Measurements from ENCODE around the gene REM2.

The REM2 gene, protein sequence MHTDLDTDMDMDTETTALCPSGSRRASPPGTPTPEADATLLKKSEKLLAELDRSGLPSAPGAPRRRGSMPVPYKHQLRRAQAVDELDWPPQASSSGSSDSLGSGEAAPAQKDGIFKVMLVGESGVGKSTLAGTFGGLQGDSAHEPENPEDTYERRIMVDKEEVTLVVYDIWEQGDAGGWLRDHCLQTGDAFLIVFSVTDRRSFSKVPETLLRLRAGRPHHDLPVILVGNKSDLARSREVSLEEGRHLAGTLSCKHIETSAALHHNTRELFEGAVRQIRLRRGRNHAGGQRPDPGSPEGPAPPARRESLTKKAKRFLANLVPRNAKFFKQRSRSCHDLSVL

GRCh38 chr14:22883173-22883976 lies at the start of gene REM2:
REM2 (plus strand) TSS chr14:22883222; CDS start chr14:22883288, 66 bp downstream.
- H3K27ac Mint-ChIP-seq, result peak within 1 kb of the TSS; percentile 71
- H3K27me3 Mint-ChIP-seq, result peaks cover 32% of the 10 kb centered on the region
- peaks cover 14% of the 10 kb centered on the region for H3K36me3 Mint-ChIP-seq (ENCODE audit: low read depth)
- peaks cover 52% of the 10 kb centered on the region for H3K4me1 Mint-ChIP-seq (ENCODE audit: low read depth)
- H3K9me3 Mint-ChIP-seq, result no peaks in the 10 kb centered on the region
- peak within 1 kb of the TSS; percentile 39 for H3K4me3 Mint-ChIP-seq
- intact Hi-C loops (cut with micrococcal nuclease), result no loop called here

DNA sequence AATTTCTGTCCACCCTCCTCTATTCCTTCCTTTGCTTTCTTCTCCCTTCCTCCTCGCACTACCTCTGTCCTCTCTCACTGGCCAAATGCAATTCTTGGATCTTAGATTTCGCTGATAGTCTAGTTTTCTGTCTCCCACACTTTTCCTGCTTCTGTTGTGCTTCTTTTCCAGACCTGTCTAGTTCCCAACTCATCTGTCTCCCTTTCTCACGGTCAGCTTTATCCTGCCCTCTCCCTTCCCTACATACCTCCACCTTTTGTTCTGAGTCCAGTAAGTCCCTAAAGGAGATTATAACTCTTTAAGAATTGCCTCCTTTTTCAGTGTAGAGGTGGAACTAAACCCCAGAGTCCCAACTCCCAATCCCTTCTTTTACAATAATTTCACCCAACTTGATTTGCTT lies 47.5 kb upstream of the REM2 start:
- intact Hi-C loops (cut with micrococcal nuclease), result no loop called here
- H3K4me3 Mint-ChIP-seq, result no peak overlapping the region

DNA sequence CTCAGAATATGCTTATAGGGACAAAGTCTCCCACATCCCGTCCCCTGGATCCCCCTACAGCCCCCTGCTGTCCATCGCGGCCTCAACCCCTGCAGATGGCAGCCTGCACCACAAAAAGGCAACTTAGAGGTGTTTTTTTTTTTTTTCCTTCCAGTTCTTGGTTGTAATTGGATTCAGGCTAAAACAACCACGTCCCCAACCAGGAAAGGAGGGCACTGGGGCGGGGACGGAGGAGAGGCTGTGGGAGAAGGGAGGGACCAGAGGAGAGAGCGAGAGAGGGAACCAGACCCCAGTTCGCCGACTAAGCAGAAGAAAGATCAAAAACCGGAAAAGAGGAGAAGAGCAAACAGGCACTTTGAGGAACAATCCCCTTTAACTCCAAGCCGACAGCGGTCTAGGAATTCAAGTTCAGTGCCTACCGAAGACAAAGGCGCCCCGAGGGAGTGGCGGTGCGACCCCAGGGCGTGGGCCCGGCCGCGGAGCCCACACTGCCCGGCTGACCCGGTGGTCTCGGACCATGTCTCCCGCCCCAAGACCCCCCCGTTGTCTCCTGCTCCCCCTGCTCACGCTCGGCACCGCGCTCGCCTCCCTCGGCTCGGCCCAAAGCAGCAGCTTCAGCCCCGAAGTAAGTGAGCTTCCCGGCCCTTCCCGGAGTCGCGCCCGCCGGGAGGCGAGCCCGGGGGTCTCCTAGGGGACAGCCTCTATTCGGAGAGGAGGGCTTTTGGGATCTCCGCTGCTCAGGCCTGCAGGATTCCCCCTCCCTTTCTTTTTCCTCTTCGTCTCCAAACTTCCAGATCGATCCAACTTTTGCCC lies 46.5 kb upstream of the REM2 start, which contains the start of gene MMP14:
Gene MMP14, plus strand, starts transcription at position 285 of the 813 bp plus-strand sequence. Its CDS starts 233 bp downstream, at position 518.
- Mint-ChIP-seq H3K27me3 (peaks cover 2% of the 10 kb centered on the region), H3K4me3 (peak within 1 kb of the TSS; percentile 100), H3K27ac (peak within 1 kb of the TSS; percentile 93), H3K4me1 (ENCODE audit: low read depth) (peaks cover 48% of the 10 kb centered on the region), H3K36me3 (ENCODE audit: low read depth) (peaks cover 88% of the 10 kb centered on the region), H3K9me3 (no peaks in the 10 kb centered on the region)
- intact Hi-C loops (cut with micrococcal nuclease), result no loop called here

More for the DNA sequence above, 47.5 kb upstream of the REM2 start:
- H3K36me3 Mint-ChIP-seq (ENCODE audit: low read depth), result peaks cover 81% of the 10 kb centered on the region
- H3K9me3 Mint-ChIP-seq, result no peaks in the 10 kb centered on the region
- peaks cover 2% of the 10 kb centered on the region for H3K27me3 Mint-ChIP-seq
- H3K27ac Mint-ChIP-seq, result peak overlapping the region; percentile 93
- H3K4me1 Mint-ChIP-seq (ENCODE audit: low read depth), result peaks cover 44% of the 10 kb centered on the region

DNA sequence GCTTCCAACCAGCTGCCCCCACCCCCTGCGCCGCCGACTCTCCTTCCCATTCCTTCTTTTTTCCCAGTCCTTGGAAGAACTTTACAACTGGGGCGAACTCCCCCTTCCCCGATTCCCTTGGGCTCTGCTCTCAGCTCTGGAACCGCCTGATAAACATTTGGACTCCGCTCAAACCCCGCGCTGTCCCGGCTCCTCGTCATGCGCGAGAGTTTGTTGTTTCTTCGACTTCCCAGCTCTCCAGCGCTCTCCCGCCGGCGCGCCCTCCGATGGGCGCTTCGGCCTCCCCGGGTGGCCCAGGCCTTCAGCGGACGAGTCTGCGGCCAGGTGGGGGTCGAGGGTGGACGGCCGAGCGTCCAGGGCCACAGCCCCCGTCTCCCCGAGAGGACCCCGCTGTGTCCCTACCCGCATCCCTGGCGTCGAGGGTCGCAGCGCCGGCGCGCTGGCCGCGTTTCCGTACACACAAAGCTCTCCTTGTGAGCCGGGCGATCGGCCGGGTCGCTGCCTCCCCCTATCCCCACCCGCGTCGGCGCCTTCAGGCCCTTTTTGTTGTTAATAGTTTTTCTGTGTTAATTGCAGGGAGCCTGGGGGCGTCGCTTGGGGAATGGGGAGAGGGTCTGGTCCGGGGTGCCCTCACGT lies 45.8 kb upstream of the REM2 start:
- Mint-ChIP-seq H3K36me3 (ENCODE audit: low read depth) (peaks cover 88% of the 10 kb centered on the region), H3K4me1 (ENCODE audit: low read depth) (peaks cover 56% of the 10 kb centered on the region), H3K27ac (peak overlapping the region; percentile 93), H3K9me3 (no peaks in the 10 kb centered on the region), H3K4me3 (peak overlapping the region; percentile 100), H3K27me3 (peaks cover 2% of the 10 kb centered on the region)
- intact Hi-C loops (cut with micrococcal nuclease), result no loop called here

GRCh38 chr14:22837750-22838538 lies 45.1 kb upstream of the REM2 start:
- H3K27me3 Mint-ChIP-seq, result peaks cover 2% of the 10 kb centered on the region
- H3K27ac Mint-ChIP-seq, result peak overlapping the region; percentile 93
- H3K36me3 Mint-ChIP-seq (ENCODE audit: low read depth), result peaks cover 89% of the 10 kb centered on the region
- no peaks in the 10 kb centered on the region for H3K9me3 Mint-ChIP-seq
- intact Hi-C loops (cut with micrococcal nuclease), result loop anchor here (1.0 kb wide), 1 partner anchor 8 kb away; no protein-coding TSS in a partner anchor
- H3K4me1 Mint-ChIP-seq (ENCODE audit: low read depth), result peaks cover 63% of the 10 kb centered on the region
- peak overlapping the region; percentile 100 for H3K4me3 Mint-ChIP-seq

- Mint-ChIP-seq H3K27ac (peak overlapping the region; percentile 93), H3K4me3 (peak overlapping the region; percentile 100), H3K4me1 (ENCODE audit: low read depth) (peaks cover 70% of the 10 kb centered on the region), H3K27me3 (peaks cover 2% of the 10 kb centered on the region), H3K9me3 (no peaks in the 10 kb centered on the region), H3K36me3 (ENCODE audit: low read depth) (peaks cover 89% of the 10 kb centered on the region)
- intact Hi-C loops (cut with micrococcal nuclease), result loop anchor here (1.0 kb wide), 1 partner anchor 8 kb away; no protein-coding TSS in a partner anchor
Observed at GRCh38 chr14:22838631-22839041, 44.4 kb upstream of the REM2 start.

- intact Hi-C loops (cut with micrococcal nuclease), result no loop called here
- Mint-ChIP-seq H3K36me3 (ENCODE audit: low read depth) (peaks cover 89% of the 10 kb centered on the region), H3K27me3 (peaks cover 2% of the 10 kb centered on the region), H3K4me3 (peak overlapping the region; percentile 100), H3K4me1 (ENCODE audit: low read depth) (peaks cover 76% of the 10 kb centered on the region), H3K9me3 (no peaks in the 10 kb centered on the region), H3K27ac (peak overlapping the region; percentile 93)
Observed at GRCh38 chr14:22839159-22839779, 43.8 kb upstream of the REM2 start.

DNA sequence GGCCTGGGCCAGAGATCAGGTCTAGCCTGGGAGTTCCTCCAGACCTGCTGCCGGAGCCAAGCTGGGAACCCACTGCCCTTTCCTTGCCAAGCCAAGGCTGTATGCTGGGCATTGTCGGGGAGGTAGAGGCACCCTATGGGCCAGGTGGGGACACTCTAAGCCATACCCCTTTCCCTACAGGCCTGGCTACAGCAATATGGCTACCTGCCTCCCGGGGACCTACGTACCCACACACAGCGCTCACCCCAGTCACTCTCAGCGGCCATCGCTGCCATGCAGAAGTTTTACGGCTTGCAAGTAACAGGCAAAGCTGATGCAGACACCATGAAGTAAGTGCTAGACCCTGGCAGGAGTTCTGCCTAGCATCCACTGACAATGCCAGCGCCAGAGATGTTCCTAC lies 41.7 kb upstream of the REM2 start:
- Mint-ChIP-seq H3K4me3 (no peak overlapping the region), H3K27me3 (peaks cover 2% of the 10 kb centered on the region), H3K27ac (no peak overlapping the region), H3K36me3 (ENCODE audit: low read depth) (peaks cover 92% of the 10 kb centered on the region), H3K4me1 (ENCODE audit: low read depth) (peaks cover 83% of the 10 kb centered on the region), H3K9me3 (no peaks in the 10 kb centered on the region)
- intact Hi-C loops (cut with micrococcal nuclease), result no loop called here

GRCh38 chr14:22841769-22842168 lies 41.3 kb upstream of the REM2 start:
- peaks cover 92% of the 10 kb centered on the region for H3K36me3 Mint-ChIP-seq (ENCODE audit: low read depth)
- no peaks in the 10 kb centered on the region for H3K9me3 Mint-ChIP-seq
- intact Hi-C loops (cut with micrococcal nuclease), result no loop called here
- H3K4me1 Mint-ChIP-seq (ENCODE audit: low read depth), result peaks cover 86% of the 10 kb centered on the region
- H3K27me3 Mint-ChIP-seq, result peaks cover 2% of the 10 kb centered on the region
- no peak overlapping the region for H3K27ac Mint-ChIP-seq
- H3K4me3 Mint-ChIP-seq, result no peak overlapping the region

- Mint-ChIP-seq H3K36me3 (ENCODE audit: low read depth) (peaks cover 89% of the 10 kb centered on the region), H3K9me3 (no peaks in the 10 kb centered on the region), H3K4me3 (no peak overlapping the region), H3K27me3 (no peaks in the 10 kb centered on the region), H3K4me1 (ENCODE audit: low read depth) (peaks cover 93% of the 10 kb centered on the region), H3K27ac (no peak overlapping the region)
- intact Hi-C loops (cut with micrococcal nuclease), result no loop called here
Observed at GRCh38 chr14:22842211-22843122, 40.6 kb upstream of the REM2 start.

DNA sequence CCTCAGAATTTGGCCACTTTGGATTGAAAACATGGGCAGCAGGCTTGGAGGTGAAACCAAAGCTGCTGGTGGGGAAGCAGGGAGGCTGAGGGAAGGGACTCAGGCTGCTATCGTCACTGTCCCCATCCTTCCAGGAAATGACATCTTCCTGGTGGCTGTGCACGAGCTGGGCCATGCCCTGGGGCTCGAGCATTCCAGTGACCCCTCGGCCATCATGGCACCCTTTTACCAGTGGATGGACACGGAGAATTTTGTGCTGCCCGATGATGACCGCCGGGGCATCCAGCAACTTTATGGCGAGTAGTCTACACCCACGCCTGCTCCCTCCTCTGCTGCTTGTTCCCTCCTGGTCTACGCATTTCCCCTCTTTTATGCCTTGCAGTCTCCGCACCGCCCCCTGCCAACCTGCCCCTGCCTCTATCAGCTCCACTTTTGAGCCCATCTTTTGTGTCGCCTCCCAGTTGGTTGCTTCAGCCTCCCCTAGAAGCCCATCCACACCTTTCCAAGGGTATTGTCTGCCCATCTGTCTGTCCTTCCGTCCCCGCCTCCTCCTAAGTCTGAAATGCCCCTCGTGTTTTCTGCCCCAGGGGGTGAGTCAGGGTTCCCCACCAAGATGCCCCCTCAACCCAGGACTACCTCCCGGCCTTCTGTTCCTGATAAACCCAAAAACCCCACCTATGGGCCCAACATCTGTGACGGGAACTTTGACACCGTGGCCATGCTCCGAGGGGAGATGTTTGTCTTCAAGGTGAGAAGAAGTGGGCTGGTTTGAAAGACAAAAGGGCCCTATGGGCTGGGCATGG lies 39.7 kb upstream of the REM2 start:
- Mint-ChIP-seq H3K4me1 (ENCODE audit: low read depth) (peaks cover 96% of the 10 kb centered on the region), H3K27me3 (no peaks in the 10 kb centered on the region), H3K4me3 (no peak overlapping the region), H3K36me3 (ENCODE audit: low read depth) (peaks cover 81% of the 10 kb centered on the region), H3K9me3 (no peaks in the 10 kb centered on the region), H3K27ac (no peak overlapping the region)
- intact Hi-C loops (cut with micrococcal nuclease), result no loop called here
